Left renal cortex interstitium (tissue), 4 donors: Measurements from ENCODE around the gene TMEM238L. TPM values are rescaled to one million over a fixed set of nuclear protein-coding genes. Genes with fewer than 3 reads are reported as not detected.

Experiments
- DNase-seq, 4 donors: peaks; one replicate each; pipeline ENCODE4 v3.0.0-alpha.2; 2013; ENCODE audit warnings: low read depth in 4 of 4, low spot score in 2 of 4, missing footprints in 1 of 4
- polyA plus RNA-seq, 4 donors: library from polyadenylated mRNA; unstranded; fragments of 120-200 nt; gene quantifications; one replicate each; pipeline ENCODE4 v1.2.1, GENCODE V29; 2013; ENCODE audit not compliant: insufficient read length in 4 of 4

The TMEM238L gene
- polyA plus RNA-seq, 4 donors = 1.2 to 6.6 (median 4.2) TPM

DNA sequence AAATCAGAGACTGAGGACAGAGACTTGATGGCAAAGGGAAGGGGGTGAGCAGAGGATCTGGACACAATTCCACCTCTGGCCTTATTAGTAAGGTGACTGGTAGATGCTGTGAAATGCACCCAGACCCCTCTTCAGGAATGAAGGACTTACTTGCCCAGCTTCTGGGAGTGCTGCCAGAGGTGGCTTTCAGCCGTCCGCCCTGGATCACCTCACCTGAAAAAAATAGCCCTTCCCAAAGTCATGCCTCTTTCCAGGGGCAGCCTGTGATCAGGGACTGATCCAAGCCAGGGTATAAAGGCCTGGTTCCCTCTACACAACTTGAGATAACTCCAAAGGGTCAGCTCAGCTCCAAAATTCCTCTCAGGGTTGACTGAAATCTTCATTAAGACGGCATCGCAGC, 53.7 kb downstream of the TMEM238L start:
- DNase-seq = no peak

DNA sequence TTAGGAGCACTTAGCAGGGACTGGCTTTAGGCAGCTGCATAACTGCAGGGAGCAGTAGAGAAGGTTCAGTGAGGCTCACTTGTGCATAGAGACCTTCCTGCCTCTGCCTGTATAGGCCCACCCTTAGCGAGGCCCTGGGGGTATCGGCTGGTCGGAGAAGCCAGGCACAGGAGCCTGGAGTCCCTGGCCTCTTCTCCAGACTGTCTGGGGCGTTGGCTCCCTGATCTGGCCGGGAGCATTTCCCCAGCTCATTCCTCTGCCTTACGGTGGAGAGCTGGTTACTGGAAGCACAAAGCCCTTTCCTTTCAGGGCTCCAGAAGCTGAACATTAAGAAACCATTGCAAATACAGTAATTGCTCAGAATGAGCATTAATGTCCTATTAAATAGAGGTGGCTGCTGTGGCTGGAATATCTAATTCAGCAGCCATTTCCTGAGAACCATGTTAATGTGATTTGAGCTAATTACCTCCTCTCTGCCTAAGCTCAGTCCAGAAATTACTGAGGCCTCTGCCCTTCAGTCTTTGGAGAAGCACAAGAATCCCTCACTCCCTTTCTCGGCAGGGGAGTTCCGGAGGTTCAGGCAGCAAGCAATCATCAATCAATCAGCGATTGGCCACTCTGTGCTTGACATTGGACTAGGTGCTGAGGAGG, 55.2 kb downstream of the TMEM238L start:
- no peak for DNase-seq

DNA sequence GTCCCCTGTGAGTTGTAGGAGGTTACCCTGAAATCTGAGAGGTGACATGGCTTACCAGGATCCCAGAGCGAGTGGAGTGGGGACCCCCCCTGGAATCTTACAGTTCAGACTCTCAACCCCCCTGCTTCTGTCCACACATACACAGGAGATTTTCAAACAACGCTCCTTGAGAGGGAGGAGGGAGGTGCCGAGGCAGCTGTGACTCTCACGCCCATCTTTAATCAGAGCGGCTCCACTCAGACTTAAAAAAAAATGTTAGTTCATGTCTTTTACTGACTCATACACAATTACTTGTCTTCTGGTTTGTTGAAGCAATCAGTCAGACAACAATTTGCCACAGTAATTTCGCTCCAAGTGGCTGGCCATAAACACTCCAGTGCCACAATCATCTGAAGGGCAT, 58.7 kb downstream of the TMEM238L start:
- no peak for DNase-seq

Other genes with a start within 250 kb of the TMEM238L start
- gene MYH3, start 146.8 kb downstream of the TMEM238L start, polyA plus RNA-seq = 1 to 10 TPM; 2.6 to 8.0 (median 3.6) TPM
- gene SCO1, start 106.6 kb downstream of the TMEM238L start, polyA plus RNA-seq = 10 to 100 TPM; 38.6 to 41.7 (median 40.6) TPM
- gene ADPRM, start 106.5 kb downstream of the TMEM238L start, polyA plus RNA-seq = 10 to 100 TPM; 17.5 to 18.5 (median 17.8) TPM
- gene TMEM220, start 74.1 kb downstream of the TMEM238L start, polyA plus RNA-seq = 10 to 100 TPM in 2 of 4 donors, 1 to 10 TPM in 2; 8.4 to 11.0 (median 9.7) TPM
- under 1 TPM in 3 of 4 donors, not detected in 1; 0.03 to 0.11 (median 0.07) TPM for gene PIRT, start 34.0 kb upstream of the TMEM238L start, polyA plus RNA-seq